ENCODE data around the gene CAPZA1.
A peak's percentile ranks its signal among the peaks of the same experiment; 100 is the strongest.
"Not testable (repeated sequence)": the region's sequence is repeated elsewhere in the genome, so short reads cannot be mapped to it uniquely, and the experiment has no call there.

CAPZA1 gene

DNA sequence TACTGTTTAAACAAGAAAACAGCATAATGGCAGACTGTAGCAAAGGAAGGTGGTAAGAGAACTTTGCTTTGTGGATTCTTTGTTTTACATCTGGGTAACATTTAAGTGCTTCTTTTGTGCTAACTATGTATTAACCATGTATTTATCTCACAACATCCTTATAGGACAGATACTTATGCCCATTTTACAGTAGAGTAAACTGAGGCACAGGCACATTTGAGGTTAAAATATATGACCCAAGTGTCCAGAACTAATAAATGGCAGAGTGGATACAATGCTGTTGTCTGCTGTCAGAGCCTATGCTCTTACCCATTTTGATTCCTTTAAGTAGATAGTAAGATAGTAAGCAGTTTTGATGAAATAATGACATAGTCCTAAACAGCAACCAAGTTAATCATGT, 7.3 kb downstream of the CAPZA1 start:
- no peak for DNase-seq (ENCODE audit: low read depth in 3 of 3)

GRCh38 chr1:112628516-112628915, 8.9 kb downstream of the CAPZA1 start:
- DNase-seq (ENCODE audit: low read depth in 3 of 3), result no peak

- DNase-seq (ENCODE audit: low read depth in 3 of 3), result no peak
Observed at GRCh38 chr1:112629256-112629655, 9.6 kb downstream of the CAPZA1 start.

DNA sequence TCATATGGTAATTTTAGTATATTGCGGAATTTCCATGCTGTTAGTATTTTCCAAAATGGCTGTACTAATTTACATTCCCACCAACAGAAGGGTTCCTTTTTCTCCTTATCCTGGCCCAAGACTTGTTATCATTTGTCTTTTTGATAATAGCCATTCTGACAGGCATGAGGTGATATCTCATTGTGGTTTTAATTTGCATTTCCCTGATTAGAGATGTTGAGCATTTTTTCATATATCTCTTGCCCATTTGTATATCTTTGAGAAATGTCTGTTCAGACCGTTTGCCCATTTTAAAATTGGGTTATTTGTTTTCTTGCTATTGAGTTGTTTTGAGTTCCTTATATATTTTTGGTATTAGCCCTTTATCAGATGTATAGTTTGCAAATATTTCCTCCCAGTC, 14.0 kb downstream of the CAPZA1 start:
- no peak for DNase-seq (ENCODE audit: low read depth in 3 of 3)

- DNase-seq (ENCODE audit: low read depth in 3 of 3), result no peak
Observed at GRCh38 chr1:112634367-112634766, 14.7 kb downstream of the CAPZA1 start.

DNA sequence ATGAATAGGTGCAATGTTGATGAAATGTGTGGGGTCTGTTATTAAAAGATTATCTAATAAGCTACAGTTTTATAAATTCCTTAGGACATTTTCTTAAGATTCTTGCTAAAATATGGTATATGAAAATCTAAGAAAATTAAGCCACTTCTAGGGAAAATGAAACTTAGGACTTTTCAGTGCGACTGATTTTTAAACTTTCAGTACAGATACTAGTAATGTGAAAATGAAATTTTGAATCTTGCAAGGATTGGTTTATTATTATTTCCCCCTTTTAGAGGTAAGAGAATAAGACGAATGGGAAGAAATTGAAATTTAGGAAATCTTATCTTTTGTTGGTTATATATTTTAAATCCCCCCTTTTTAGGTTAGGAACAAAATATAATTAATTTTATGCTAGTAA, 16.4 kb downstream of the CAPZA1 start:
- DNase-seq (ENCODE audit: low read depth in 3 of 3), result no peak

DNA sequence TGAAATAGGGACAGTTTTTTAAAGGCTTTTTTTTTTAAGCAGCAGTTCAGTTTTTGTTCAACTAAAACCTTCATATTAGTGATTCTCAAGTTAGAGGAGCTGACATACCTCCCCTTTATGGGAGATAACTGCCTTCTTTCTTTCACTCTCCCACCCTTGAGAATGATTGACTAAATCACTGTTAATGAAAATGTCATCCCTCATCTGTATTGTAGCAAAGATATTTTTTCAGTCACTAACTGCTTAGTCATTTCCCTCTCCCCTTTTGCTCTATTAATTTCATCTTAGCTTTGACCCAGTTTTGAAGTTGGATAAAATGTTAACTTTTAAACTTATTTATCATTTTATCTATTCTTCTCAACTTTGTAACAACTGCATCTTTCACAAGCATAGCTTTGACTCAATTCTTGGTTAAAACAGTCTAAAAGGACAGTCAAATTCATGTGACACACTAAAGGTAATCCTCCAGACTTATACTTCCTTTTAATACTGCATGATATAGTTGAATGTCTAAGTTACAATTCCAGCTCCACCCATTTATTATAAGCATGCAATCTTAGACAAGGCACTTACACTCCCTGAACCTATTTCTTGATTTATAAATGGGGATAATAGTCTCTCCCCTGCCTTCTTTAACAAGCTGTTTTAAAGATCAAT, 17.1 kb downstream of the CAPZA1 start:
- DNase-seq (ENCODE audit: low read depth in 3 of 3), result no peak

GRCh38 chr1:112637254-112638109, 17.9 kb downstream of the CAPZA1 start:
- no peak for DNase-seq (ENCODE audit: low read depth in 3 of 3)

DNA sequence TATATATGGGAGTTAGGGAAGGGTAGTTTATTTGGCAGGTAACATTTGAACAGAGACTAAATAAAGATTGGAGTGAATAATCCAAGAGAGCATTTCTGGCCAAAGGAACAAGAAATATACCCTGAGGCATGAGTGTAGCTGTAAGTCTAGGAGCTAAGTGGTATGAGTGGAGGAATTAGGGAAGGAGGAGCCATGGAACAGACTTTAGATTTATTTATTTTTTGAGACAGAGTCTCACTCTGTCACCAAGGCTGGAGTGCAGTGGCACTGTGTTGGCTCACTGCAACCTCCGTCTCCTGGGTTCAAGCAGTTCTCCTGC, 18.4 kb downstream of the CAPZA1 start:
- no peak for DNase-seq (ENCODE audit: low read depth in 3 of 3)

- not testable (repeated sequence) for DNase-seq (ENCODE audit: low read depth in 3 of 3)
Observed at GRCh38 chr1:112640437-112640836, 20.8 kb downstream of the CAPZA1 start.

- no peak for DNase-seq (ENCODE audit: low read depth in 3 of 3)
Observed at GRCh38 chr1:112643080-112643479, 23.4 kb downstream of the CAPZA1 start.

DNA sequence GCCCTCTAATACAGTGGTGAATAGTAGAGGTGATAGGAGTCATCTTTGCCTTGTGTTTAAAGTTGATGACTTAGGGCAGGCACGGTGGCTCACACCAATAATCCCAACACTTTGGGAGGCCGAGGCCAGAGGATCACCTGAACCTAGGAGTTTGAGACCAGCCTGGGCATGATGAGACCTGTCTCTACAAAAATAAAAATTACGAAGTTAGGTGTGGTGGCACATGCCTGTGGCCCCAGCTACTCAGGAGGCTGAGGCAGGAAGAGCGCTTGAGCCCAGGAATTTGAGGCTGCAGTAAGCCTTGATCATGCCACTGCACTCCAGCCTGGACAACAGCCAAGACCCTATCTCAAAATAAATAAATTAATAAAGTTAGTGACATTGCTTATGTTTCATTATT, 26.6 kb downstream of the CAPZA1 start:
- no peak for DNase-seq (ENCODE audit: low read depth in 3 of 3)

- no peak for DNase-seq (ENCODE audit: low read depth in 3 of 3)
Observed at GRCh38 chr1:112651205-112651604, 31.6 kb downstream of the CAPZA1 start.

GRCh38 chr1:112665857-112666256, 46.2 kb downstream of the CAPZA1 start:
- DNase-seq (ENCODE audit: low read depth in 3 of 3), result no peak

- DNase-seq (ENCODE audit: low read depth in 3 of 3), result no peak
Observed at GRCh38 chr1:112666946-112667345, 47.3 kb downstream of the CAPZA1 start.

GRCh38 chr1:112672009-112672408, 52.4 kb downstream of the CAPZA1 start:
- no peak for DNase-seq (ENCODE audit: low read depth in 3 of 3)

DNA sequence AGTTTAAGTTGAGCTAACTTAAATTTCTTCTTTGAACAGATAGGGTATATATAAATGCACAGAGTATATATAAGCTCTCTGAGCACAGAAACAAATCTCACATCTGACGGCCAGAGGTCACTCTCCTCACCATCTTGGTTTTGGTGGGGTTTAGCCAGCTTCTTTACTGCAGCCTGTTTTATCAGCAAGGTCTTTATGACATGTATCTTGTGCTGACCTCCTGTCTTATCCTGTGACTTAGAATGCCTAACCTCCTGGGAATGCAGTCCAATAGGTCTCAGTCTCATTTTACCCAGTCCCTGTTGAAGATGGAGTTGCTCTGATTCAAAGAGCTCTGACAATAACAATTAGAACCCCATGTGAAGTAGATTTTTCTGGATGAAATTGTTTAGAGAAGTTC, 53.2 kb downstream of the CAPZA1 start:
- DNase-seq (ENCODE audit: low read depth in 3 of 3), result no peak

DNA sequence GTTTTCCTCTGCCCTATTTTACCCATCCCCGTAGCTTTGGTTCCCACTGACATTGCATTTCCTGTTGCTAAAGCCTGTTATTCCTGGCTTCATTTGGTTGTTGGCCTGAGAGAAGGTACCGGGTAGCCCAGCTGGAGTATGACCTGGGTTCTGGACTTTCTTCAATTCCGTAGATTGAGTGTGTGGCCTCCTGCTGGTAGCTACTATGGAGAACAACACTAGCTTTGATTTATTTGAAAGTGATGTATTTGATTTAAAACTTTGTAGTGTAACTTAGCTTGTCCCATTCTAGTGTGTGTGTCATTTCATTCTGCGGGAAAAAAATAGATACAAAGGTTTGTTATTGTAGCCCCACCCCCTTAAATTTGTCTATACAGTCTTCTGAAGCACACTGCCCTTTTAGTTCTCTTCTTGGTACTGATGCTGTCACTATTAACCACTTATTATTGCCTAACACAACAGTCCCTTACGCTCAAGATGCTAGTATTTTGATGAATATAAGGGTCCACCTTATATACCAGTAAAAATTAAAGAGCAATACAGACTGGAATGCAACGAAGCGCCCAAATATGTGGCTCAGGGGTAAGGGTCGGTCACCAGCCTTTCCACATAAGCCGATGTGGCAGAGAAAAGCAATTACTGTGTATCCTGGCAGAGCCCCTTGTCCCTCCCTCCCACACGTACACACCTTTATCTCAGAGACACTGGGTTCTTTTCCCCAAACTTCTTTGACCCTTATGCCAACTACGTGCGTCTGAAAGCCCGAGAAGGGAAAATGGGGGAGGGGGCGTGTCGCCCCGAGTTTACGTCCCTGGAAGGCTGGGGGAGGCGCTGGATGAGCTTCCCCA, 54.2 kb downstream of the CAPZA1 start:
- no peak for DNase-seq (ENCODE audit: low read depth in 3 of 3)

- peak; percentile 27 to 57 (median 33) for DNase-seq (ENCODE audit: low read depth in 3 of 3)
Observed at GRCh38 chr1:112674440-112674985, 54.9 kb downstream of the CAPZA1 start, which contains the start of gene MOV10. TSS of gene MOV10 (plus strand) at chr1:112674659. CDS start at chr1:112674913, 254 bp downstream.

DNA sequence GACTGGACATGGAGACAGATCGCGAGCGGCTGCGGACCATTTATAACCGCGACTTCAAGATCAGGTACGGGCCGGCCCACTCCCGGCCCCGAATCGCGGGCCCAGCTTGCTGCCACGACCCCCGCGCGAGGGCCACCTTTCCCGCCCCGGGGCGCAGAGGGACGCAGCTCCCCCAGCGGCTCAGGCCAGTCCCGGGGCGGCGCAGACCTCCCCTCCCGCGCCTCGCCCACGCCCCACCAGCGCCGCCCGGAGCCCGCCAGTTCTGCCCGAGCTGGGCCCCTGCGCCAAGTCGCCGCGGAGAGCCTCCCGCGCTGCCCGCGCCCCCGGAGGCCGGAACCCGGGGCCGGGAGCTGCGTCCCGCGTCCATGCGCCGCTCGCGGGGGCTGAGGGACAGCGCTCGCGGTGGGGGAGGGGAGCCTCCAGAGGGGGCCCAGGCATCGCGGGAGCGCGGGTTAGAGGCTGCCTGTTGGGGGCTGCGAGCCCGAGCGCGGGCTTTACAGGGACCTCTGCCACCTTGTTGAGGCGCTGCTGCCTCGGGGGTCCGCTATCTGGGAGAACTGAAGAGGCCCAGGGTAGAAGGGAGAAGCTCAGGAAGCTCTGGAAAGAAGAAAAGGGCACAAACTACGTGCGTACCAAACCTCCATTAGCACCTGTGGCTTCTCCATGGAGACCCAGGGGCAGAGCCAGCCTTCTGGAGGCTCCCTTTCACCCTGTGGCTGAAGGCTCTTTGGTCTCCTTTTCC, 55.5 kb downstream of the CAPZA1 start:
- DNase-seq (ENCODE audit: low read depth in 3 of 3), result peak in 1 of 3 donors; percentile 40

- no peak for DNase-seq (ENCODE audit: low read depth in 3 of 3)
Observed at GRCh38 chr1:112675728-112676381, 56.2 kb downstream of the CAPZA1 start.

Data from stimulated activated CD4-positive, alpha-beta T cell treated with anti-CD3 and anti-CD28 coated beads, TNF-alpha, amount 100 ng/mL, for 48 hours (primary cell).